HG02938 (cell line): Measurements from ENCODE around the gene CANT1.
"Not testable (repeated sequence)": the region's sequence is repeated elsewhere in the genome, so short reads cannot be mapped to it uniquely, and the experiment has no call there.

Source experiments
- ATAC-seq: cut with Tn5 transposase; IDR thresholded peaks from one replicate; pipeline ENCODE4 v1.9.1; 2021; ENCODE audit warnings: mild to moderate bottlenecking, moderate library complexity; ENCODE audit not compliant: unreplicated experiment

The CANT1 gene

GRCh38 chr17:79043931-79044320 is 34.4 kb upstream of the CANT1 start:
- ATAC-seq: no peak

DNA sequence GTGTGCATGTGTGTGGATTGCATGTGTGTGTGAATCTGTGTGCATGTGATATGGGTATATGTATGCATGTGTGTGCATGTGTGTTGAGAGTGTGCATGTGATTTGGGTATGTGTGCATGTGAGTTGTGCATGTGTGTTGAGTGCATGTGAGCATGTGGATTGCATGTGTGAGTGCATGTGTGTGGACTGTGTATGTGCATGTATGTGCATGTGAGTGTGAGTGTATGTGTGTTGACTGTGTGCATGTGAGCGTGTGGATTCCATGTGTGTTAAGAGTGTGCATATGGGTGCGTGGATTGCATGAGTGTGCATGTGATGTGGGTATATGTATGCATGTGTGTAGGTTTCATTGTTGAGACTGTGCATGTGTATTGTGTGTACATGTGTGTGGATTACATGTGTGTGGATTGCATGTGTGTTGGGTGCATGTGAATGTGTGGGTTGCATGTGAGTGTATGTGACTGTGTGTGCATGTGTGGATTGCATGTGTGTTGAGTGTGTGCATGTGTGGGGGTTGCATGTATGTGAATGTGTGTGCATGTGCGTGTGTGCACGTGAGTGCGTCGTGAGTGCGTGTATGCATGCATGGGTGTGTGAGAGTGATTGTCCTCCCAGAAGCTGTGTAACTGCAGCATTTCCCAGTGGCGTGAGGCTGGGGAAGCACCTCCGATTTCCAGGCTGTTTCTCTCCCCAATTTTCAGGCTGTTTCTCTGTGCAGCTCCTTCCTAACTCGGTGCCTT is 33.8 kb upstream of the CANT1 start:
- ATAC-seq: no peak

DNA sequence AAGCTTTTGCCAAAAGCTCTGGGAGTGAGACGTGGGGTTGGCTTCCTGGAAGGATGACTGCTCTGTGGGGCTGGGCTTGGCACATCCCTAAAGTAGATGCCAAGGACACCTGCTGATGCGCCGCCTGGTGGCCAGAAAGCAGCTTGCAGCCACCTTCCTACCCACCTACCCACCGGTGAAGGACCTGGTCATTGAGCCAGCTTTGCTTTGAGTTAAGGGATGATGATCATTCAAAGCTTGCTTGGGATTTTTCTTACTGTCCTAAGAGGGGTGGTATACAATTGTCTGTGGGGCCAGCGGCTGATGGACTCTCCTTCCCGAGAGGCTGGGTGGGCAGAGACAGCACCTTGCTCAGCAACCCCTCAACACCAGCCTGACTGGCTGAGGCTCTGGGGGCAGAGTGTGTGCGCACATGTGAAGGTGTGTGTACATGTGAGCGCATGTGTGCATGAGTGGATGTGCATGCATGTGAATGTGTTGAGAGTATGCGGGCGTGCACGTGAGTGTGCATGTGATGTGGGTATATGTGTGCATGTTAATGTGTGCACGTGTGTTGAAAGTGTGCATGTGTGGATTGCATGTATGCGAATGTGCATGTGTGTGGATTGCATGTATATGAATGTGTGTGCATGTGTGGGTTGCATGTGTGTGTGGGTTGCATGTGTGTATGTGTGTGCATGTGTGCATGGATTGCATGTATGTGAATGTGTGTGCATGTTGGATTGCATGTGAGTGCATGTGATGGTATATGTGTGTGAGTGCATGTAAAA is 33.0 kb upstream of the CANT1 start:
- ATAC-seq: no peak

- ATAC-seq: no peak
Measured at GRCh38 chr17:79041723-79042420, 32.3 kb upstream of the CANT1 start.

GRCh38 chr17:79041041-79041570 is 31.5 kb upstream of the CANT1 start:
- no peak for ATAC-seq

DNA sequence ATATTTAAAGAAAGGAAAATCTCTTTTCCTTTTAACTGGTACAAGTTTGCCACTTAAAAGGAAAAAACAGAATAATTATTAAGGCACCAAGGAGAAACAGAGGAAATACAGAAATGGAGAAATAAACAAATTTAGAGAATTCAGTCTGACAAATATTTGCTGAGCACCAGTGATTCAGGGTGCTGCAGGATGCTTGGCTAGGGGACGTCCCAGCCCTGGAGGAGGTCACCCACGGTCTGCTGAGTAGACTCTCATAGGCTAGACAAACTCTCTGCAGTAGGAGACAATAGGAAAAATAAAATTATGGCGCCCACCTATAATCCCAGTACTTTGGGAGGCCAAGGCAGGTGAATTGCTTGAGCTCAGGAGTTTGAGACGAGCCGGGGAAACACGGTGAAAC is 30.3 kb upstream of the CANT1 start:
- no peak for ATAC-seq

GRCh38 chr17:79039171-79039570 is 29.6 kb upstream of the CANT1 start:
- no peak for ATAC-seq

DNA sequence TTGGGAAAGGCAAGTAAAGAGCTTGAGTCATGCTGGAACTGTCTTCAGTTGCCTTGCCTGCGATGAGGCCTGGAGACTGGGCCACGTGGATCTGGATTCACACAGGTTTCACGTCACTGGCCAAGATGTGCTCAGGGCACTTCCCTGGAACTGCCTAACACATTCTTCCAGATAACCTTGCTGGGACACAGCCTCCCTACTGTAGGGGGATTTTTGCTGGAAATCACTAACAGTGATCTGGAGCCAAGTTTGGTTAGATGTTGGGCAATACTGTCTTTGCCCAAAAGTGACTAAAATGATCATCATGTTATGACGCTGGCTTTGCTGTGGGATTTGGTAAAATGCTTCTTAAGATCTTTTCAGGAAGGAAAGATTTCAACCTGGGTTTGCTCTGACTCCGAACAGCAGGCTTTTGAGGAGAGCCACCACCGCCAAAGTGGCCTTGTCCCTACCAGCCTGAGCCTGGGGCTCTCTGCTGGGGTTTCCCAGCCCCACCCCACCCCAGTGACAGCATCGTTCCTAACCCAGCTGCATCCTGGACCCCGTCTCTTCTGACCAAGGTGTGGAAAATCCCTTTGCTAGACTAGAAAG is 29.1 kb upstream of the CANT1 start:
- no peak for ATAC-seq

DNA sequence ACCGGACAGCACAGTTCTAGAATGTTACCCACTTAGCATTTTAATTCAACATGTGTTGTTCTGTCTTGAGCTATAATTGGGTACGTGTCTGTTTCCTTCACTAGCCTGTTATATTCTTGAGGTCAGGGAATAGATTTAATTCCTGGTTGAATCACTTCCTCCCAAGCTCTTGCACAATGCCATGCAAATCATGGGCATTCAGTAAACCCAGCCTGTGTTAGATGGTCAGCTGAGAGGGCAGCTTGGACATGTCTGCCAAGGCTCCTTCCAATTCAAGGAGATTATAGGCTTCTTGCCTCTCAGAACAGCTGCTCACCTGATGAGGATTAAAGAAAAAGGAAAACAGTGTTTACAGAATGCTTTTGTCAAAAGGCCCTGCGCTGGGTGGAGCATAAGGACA is 27.0 kb upstream of the CANT1 start:
- no peak for ATAC-seq

- ATAC-seq: no peak
Measured at GRCh38 chr17:79036181-79036580, 26.6 kb upstream of the CANT1 start.

DNA sequence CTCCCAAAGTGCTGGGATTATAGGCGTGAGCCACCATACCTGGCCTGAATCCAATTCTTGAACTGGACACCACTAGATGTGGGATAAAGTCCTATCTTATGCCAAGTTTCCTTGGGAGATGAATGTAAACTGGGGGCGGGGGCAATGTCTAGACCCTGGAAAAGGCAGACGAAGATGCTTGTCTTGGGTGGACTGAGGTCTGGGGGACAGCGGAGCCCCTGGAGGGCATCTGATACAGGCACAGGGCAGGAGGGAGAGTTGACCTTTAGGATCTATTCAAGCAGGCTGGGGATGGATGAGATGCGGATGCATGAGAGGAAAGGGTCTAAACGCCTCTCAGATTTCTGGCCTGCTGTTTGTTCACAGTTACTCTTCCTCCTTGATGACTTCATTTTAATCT is 26.1 kb upstream of the CANT1 start:
- no peak for ATAC-seq

DNA sequence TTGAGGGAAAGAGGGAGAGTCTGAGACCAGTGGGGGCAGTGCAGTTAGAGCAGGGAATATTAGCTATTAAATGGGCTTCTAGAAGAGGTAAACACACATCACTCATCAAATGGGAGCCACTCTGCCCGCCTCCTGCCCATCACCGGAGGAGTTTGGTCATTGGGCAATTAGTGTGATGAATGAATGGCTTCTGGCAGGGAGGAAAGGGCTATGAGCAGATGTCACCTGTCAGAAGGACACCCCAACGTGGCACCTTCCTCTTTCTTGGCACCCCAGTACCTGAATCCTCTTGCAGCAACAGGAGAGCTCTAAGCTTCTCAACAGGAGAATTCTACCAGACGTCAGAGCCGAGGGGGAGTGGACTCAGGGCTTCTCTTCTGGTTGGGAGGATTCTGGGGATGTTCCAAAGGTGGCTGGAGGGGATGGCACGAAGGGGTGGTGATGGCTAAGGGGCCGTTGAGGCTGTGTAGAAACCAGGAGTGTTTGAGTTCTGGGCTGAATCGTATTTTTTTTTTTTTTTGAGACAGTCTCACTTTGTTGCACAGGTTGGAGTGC is 25.4 kb upstream of the CANT1 start:
- no peak for ATAC-seq

GRCh38 chr17:79033741-79034501 is 24.4 kb upstream of the CANT1 start:
- ATAC-seq: no peak

GRCh38 chr17:79033046-79033616 is 23.6 kb upstream of the CANT1 start:
- ATAC-seq: no peak

DNA sequence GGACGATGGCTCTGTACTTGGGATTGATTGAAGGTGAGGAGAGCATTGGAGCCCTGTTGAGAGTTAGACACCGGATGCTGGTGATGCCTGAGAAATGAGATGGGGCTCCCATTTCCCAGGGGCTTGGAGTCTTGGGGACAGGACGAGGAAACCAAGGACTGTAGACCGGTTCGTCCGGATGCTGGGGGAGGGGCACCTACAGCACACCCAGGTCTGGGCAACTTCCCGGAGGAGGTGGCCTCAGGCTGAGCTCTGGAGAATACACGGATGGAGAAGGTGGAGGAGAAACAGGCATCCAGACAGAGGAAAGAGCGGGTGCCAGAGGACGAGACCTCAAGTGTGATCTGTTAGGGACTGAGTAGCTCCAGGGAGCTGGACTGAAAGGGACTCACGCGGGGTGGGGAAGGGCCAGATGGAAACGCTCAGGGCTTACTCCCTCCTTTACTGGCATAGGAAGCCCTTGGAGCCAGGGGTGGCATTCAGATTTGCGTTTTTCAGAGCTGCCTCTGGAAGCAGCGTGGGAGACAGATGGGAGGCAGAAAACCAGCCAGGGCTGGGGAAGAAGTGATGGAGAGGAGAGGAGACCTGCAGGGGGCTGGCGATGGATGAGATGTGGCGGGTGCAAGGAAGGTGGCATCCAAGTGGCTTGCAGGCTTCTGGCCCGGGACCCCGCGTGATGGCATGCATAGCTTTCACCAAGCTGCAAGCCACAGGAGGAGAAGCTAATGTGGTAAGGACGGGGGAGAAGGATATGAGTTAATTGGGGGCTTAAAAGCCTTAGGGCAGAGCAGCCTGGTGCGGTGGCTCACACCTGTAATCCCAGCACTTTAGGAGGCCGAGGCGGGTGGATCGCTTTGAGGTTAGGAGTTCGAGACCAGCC is 22.7 kb upstream of the CANT1 start:
- no peak for ATAC-seq

DNA sequence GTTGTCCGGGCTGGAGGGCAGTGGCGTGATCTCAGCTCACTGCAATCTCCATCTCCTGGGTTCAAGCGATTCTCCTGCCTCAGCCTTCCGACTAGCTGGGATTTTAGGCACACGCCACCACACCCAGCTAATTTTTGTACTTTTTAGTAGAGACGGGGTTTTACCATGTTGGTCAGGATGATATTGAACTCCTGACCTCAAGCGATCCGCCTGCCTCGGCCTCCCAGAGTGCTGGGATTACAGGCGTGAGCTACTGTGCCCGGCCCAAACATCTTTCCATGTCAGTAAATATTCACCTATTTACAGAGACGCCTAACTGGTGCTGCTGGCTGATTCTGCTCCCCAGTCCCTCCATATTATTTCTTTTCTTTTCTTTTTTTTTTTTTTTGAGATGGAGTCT is 21.1 kb upstream of the CANT1 start:
- not testable (repeated sequence) for ATAC-seq

DNA sequence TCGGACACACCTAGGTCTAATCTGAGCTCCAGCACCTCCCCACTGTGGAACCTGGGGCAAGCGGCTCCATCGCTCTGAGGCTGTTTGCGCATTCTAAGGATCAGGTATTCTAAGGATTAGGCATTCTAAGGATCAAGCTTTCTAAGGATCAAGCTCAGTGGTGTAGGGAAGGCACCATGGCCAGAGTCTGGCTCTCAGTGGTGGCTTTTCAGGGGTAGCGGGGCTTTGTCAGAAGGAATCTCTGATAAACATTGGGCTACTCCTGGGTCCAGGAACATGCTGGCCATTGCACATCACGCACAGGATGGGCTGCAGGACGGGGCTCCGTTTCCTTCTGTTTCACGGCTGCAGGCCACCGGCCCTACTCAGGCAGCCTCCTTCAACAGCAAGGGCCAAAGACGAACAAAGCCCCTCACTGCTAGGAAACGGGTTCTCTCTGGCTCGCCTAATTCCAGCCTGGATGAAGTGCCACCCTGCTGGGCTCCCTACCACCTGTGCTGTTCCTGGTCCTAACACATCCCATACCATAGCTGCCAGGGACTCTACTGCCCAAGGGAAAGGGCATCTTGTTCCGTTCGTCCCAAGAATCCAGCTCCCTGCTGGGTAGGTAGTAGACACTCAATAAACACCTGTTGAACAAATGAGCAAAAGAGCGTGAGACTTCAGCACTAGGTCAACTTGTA is 19.9 kb upstream of the CANT1 start:
- ATAC-seq: no peak
